ENCODE results near the gene JRKL. TPM values are rescaled to one million over a fixed set of nuclear protein-coding genes. Genes with fewer than 3 reads are reported as not detected.

The JRKL gene
- total RNA-seq, 2 donors from 2014 or later, result 8.0 to 10.9 TPM

DNA sequence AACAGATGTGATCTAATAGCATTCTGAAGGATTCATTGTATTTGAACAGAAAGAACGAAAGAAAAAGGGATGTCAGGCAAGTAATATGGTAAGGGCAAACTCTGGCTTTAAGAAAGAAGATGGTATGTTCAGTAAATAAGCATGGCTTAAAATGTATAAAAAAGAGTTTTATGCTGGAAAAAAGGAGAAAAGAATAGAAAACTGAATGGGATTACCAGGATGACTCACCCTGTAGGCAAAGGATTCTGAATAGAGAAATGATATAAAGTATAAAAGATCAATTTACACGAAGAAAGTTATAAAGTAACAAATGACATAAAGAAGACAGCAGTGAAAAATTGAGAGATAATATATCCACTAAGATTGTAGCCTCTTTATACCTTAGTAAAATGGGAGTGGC lies 4.6 kb upstream of the JRKL start:
- no peaks in the 10 kb centered on the region for H3K36me3 ChIP-seq
- no peak overlapping the region for H3K9ac ChIP-seq (ENCODE audit: low read depth in 2 of 2, low read length in 2 of 2)
- no peaks in the 10 kb centered on the region for H3K27me3 ChIP-seq
- no peaks in the 10 kb centered on the region for H3K9me3 ChIP-seq
- intact Hi-C loops (cut with DNase I), result loop anchor here (10.0 kb wide), 1 partner anchor 460 kb away; the partner anchor contains the start of gene MTMR2
- no peak for DNase-seq
- TF ChIP-seq, protein P1, sequence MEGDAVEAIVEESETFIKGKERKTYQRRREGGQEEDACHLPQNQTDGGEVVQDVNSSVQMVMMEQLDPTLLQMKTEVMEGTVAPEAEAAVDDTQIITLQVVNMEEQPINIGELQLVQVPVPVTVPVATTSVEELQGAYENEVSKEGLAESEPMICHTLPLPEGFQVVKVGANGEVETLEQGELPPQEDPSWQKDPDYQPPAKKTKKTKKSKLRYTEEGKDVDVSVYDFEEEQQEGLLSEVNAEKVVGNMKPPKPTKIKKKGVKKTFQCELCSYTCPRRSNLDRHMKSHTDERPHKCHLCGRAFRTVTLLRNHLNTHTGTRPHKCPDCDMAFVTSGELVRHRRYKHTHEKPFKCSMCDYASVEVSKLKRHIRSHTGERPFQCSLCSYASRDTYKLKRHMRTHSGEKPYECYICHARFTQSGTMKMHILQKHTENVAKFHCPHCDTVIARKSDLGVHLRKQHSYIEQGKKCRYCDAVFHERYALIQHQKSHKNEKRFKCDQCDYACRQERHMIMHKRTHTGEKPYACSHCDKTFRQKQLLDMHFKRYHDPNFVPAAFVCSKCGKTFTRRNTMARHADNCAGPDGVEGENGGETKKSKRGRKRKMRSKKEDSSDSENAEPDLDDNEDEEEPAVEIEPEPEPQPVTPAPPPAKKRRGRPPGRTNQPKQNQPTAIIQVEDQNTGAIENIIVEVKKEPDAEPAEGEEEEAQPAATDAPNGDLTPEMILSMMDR (IDR thresholded peaks at IDR 0.05), result no peak
- H3K4me1 ChIP-seq, result no peaks in the 10 kb centered on the region
- H3K27ac ChIP-seq, result no peak overlapping the region
- H3K4me3 ChIP-seq, result no peak overlapping the region

DNA sequence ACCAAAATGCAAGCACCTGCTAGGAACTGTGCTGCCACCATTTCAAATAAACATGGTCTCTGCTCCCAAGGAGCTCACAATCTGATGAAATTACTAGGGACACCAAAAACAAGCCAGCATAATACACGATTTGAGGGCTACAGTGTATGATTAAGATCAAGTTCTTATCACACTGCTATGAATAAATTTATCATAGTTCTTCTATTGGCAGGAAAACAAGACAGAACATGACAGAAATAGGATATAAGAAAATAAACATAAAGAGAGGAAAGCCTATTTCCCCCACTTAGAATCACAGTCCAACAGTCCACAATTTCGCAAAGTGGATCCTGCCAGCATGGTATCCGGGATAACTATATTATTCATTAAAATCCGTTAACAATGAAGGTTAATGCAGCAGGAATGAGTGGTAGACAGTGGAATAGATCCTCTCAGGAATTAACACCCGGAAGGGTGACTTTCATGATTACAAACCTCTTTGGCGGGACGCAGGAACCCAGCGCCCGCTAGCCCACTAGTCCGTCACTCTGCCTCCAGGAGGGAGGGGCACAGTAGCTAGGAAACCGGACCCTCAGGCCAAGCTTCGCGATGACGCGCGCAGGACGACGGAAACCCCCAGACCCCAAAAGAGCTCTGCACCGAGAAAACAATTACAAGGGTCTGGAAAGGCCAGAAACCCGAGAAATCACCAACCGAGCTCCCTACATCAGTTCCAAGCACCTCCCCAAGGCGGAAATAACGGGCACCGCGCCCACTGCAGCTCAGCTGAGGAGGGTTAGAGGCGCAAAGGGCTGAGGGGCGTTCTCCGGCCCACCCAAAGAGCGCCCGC lies 708 bp upstream of the JRKL start:
- Histone ChIP-seq H3K9me3 (no peaks in the 10 kb centered on the region), H3K4me3 (peak overlapping the region; percentile 85), H3K9ac (ENCODE audit: low read depth in 2 of 2, low read length in 2 of 2) (peak overlapping the region; percentile 61 to 93), H3K27me3 (no peaks in the 10 kb centered on the region), H3K27ac (peak overlapping the region; percentile 86), H3K36me3 (no peaks in the 10 kb centered on the region), H3K4me1 (no peaks in the 10 kb centered on the region)
- TF ChIP-seq, protein P1 (IDR thresholded peaks at IDR 0.05), result no peak
- intact Hi-C loops (cut with DNase I), result loop anchor here (10.0 kb wide), 1 partner anchor 464 kb away; the partner anchor contains the start of gene MTMR2
- no peak for DNase-seq

DNA sequence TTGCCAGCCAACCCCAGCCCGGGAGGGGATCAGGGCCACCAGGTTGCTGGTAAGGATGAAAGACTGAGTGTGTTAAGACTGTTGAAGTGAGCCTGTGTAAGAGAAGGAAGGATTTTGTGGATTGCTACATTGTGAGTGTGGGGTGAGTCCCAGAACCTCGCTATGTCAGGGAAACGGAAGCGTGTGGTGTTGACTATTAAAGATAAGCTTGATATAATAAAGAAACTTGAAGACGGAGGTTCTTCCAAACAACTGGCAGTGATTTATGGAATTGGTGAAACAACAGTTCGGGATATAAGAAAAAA lies 627 bp downstream of the JRKL start:
- no peaks in the 10 kb centered on the region for H3K4me1 ChIP-seq
- no peaks in the 10 kb centered on the region for H3K27me3 ChIP-seq
- H3K9ac ChIP-seq (ENCODE audit: low read depth in 2 of 2, low read length in 2 of 2), result peak overlapping the region; percentile 88 to 93
- TF ChIP-seq, protein P1 (IDR thresholded peaks at IDR 0.05), result no peak
- peak overlapping the region; percentile 86 for H3K27ac ChIP-seq
- H3K36me3 ChIP-seq, result no peaks in the 10 kb centered on the region
- DNase-seq, result no peak
- no peaks in the 10 kb centered on the region for H3K9me3 ChIP-seq
- H3K4me3 ChIP-seq, result peak overlapping the region; percentile 85
- intact Hi-C loops (cut with DNase I), result loop anchor here (10.0 kb wide), 1 partner anchor 546 kb away; no protein-coding TSS in a partner anchor

DNA sequence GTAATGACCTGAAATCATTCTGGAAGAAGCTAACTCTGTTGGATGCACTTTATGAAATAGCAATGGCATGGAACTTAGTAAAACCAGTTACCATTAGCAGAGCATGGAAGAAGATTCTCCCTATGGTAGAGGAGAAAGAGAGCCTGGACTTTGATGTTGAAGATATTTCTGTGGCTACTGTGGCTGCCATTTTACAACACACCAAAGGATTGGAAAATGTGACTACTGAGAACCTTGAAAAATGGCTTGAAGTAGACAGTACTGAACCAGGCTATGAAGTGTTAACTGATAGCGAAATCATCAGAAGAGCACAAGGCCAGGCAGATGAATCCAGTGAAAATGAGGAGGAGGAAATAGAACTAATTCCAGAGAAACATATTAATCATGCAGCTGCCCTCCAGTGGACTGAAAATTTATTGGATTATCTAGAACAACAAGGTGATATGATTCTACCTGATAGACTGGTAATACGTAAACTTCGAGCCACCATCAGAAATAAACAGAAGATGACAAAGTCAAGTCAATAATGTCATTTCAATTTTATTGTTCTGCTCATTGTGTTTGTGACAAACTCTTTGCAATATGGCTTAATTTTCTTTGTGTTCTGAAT lies 2.0 kb downstream of the JRKL start:
- DNase-seq, result no peak
- Histone ChIP-seq H3K4me3 (no peak overlapping the region), H3K36me3 (no peaks in the 10 kb centered on the region), H3K4me1 (no peaks in the 10 kb centered on the region), H3K27ac (no peak overlapping the region), H3K9ac (ENCODE audit: low read depth in 2 of 2, low read length in 2 of 2) (no peak overlapping the region), H3K27me3 (no peaks in the 10 kb centered on the region), H3K9me3 (no peaks in the 10 kb centered on the region)
- intact Hi-C loops (cut with DNase I), result loop anchor here (10.0 kb wide), 1 partner anchor 547 kb away; no protein-coding TSS in a partner anchor
- TF ChIP-seq, protein P1 (IDR thresholded peaks at IDR 0.05), result no peak

DNA sequence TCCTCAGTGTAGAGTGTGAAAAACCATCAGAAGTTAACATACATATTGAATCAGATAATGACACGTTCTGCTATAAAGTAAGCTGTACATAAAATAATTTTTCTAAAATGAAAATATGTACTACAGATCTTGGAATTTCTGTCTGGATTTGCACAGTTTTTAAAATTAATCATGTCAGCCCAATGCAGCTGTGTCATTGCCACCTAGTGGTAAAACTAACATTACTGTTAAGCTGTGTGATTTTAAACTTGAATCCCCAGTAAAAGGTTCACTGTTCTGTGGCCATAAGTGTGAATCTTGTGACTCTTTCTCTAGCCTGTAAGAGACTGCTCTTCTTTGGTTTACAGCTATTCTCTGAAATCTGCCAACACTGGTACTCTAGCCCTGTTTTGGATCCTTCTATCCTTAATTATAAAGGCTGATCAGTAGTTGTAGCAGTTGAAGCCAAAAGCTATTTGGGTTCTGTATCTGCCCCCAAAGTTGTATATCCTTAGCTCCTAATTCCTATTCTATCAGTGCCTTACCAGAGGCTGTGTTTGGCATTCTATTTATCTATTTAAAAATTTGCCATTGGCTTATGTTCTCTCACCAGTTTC lies 4.0 kb downstream of the JRKL start:
- TF ChIP-seq, protein P1 (IDR thresholded peaks at IDR 0.05), result peak; percentile 68
- no peak overlapping the region for H3K9ac ChIP-seq (ENCODE audit: low read depth in 2 of 2, low read length in 2 of 2)
- DNase-seq, result no peak

More for the DNA sequence above, 4.0 kb downstream of the JRKL start:
- H3K4me1 ChIP-seq, result no peaks in the 10 kb centered on the region
- H3K9me3 ChIP-seq, result no peaks in the 10 kb centered on the region
- no peak overlapping the region for H3K4me3 ChIP-seq
- intact Hi-C loops (cut with DNase I), result loop anchor here (10.0 kb wide), 1 partner anchor 549 kb away; no protein-coding TSS in a partner anchor
- no peaks in the 10 kb centered on the region for H3K27me3 ChIP-seq
- no peak overlapping the region for H3K27ac ChIP-seq
- H3K36me3 ChIP-seq, result no peaks in the 10 kb centered on the region

All from colonic mucosa (tissue), 4 donors.